Stimulated activated CD4-positive, alpha-beta T cell treated with anti-CD3 and anti-CD28 coated beads, Interleukin-2, amount 100 ng/mL, for 24 hours (primary cell): ENCODE results near the gene CHST3.

Experiments used
- DNase-seq, 2 donors: peaks; one replicate each; pipeline ENCODE4 v3.0.0-alpha.2; 2020

Gene CHST3

GRCh38 chr10:72061491-72061890, 97.3 kb downstream of the CHST3 start:
- no peak for DNase-seq

GRCh38 chr10:72061930-72062329, 97.7 kb downstream of the CHST3 start:
- DNase-seq, result no peak

- DNase-seq, result no peak
These were observed 98.2 kb downstream of the CHST3 start for GRCh38 chr10:72062382-72062781.
